SK-N-MC (cell line): ENCODE results near the gene ABCG1.
"Not testable (repeated sequence)": the region's sequence is repeated elsewhere in the genome, so short reads cannot be mapped to it uniquely, and the experiment has no call there.

Source experiments
- DNase-seq: peaks from one replicate; pipeline ENCODE4 v3.0.0-alpha.2; 2011; ENCODE audit warnings: low read depth, low spot score
- H3K27ac ChIP-seq: fragments of 200-600 bp; sonication (generic); 2 replicates; pipeline ENCODE4 v1.5.1; 2016; ENCODE audit warnings: mixed run types
- H3K36me3 ChIP-seq: fragments of 200-600 bp; sonication (generic); 2 replicates; pipeline ENCODE4 v1.6.1; 2017; ENCODE audit warnings: antibody characterized with exemption, low read length, mixed read lengths; ENCODE audit not compliant: insufficient read depth
- H3K4me3 ChIP-seq: fragments of 200-600 bp; sonication (generic); 2 replicates; pipeline ENCODE4 v1.5.1; 2016
- H3K9ac ChIP-seq: fragments of 200-600 bp; sonication (generic); 2 replicates; pipeline ENCODE4 v1.8.0; 2017; ENCODE audit warnings: mixed run types, mixed read lengths; ENCODE audit not compliant: insufficient read length
- H3K9me3 ChIP-seq: fragments of 200-600 bp; sonication (generic); 2 replicates; pipeline ENCODE4 v1.6.1; 2017; ENCODE audit warnings: low read depth, mild to moderate bottlenecking, antibody characterized with exemption, low read length, moderate library complexity, mixed read lengths
- EZH2 ChIP-seq: fragments of 200-600 bp; sonication (generic); IDR thresholded peaks from one replicate; pipeline ENCODE4 v1.6.1; 2017; ENCODE audit warnings: antibody characterized with exemption
- FOXP2 ChIP-seq: optimal IDR thresholded peaks from 2 replicates; pipeline ENCODE3; 2011; ENCODE audit warnings: mild to moderate bottlenecking, moderate library complexity; ENCODE audit not compliant: insufficient read depth; ENCODE audit errors: extremely low read length, control extremely low read depth
- POLR2AphosphoS5 ChIP-seq: IDR thresholded peaks from 2 replicates; pipeline ENCODE4 v1.6.1; 2012; ENCODE audit warnings: mild to moderate bottlenecking, low read depth, low read length, borderline replicate concordance

The ABCG1 gene

DNA sequence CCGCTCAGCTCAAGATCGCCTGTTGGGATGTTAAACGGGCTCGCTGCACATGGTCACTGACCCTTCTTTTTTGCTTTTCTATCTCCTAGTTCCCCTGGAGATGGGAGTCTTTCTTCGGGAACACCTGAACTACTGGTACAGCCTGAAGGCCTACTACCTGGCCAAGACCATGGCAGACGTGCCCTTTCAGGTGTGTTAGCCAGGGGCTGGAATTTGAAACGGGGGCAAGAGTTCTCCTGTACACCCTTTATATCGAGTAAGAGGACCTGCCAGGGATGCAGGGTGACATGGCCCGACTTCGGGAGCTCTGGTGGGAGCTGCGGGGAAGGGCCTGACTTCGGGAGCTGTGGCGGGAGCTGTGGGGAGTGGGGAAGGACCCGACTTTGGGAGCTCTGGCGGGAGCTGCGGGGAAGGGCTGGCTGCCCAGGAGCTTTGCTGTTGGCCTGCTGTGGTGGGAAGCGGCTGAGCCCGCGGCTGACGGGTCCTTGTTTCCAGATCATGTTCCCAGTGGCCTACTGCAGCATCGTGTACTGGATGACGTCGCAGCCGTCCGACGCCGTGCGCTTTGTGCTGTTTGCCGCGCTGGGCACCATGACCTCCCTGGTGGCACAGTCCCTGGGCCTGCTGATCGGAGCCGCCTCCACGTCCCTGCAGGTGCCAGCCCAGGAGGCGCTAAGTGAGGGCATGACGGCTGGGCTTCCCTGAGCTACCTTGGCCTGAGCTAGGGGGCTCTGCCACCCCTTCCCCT is 72.2 kb downstream of the ABCG1 start:
- no peak for TF ChIP-seq FOXP2
- no peak for TF ChIP-seq EZH2
- no peak for TF ChIP-seq POLR2AphosphoS5
- Histone ChIP-seq H3K36me3 (no peaks in the 10 kb centered on the region), H3K27ac (no peak overlapping the region), H3K9ac (no peak overlapping the region), H3K4me3 (no peak overlapping the region), H3K9me3 (no peaks in the 10 kb centered on the region)
- DNase-seq, result no peak

- no peak for DNase-seq
- no peak for TF ChIP-seq EZH2
- no peak for TF ChIP-seq POLR2AphosphoS5
- H3K27ac ChIP-seq, result no peak overlapping the region
- no peaks in the 10 kb centered on the region for H3K9me3 ChIP-seq
- H3K36me3 ChIP-seq, result no peaks in the 10 kb centered on the region
- H3K4me3 ChIP-seq, result no peak overlapping the region
- H3K9ac ChIP-seq, result no peak overlapping the region
These were observed 73.0 kb downstream of the ABCG1 start for GRCh38 chr21:42291751-42292562.

DNA sequence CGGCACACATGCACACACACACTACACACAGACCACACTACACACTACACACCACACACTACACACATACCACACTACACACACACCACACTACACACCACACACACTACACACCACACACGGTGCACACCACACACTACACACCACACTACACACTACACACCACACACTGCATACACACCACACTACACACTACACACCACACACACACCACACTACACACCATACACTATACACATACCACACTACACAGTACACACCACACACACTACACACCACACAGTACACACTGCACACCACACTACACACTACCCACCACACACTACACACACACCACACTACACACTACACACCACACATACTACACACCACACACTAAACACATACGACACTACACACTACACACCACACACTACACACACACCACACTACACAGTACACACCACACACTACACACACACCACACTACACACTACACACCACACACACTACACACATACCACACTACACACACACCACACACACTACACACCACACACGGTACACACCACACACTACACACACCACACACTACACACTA is 73.7 kb downstream of the ABCG1 start:
- H3K36me3 ChIP-seq, H3K9ac ChIP-seq: not testable (repeated sequence)

GRCh38 chr21:42293649-42294272 is 74.8 kb downstream of the ABCG1 start:
- Histone ChIP-seq H3K27ac (no peak overlapping the region), H3K9ac (no peak overlapping the region), H3K36me3 (no peaks in the 10 kb centered on the region), H3K9me3 (no peaks in the 10 kb centered on the region), H3K4me3 (no peak overlapping the region)
- no peak for TF ChIP-seq FOXP2
- no peak for TF ChIP-seq POLR2AphosphoS5
- no peak for TF ChIP-seq EZH2
- DNase-seq, result no peak

More for the DNA sequence above, 73.7 kb downstream of the ABCG1 start:
- H3K27ac ChIP-seq, H3K4me3 ChIP-seq, DNase-seq, H3K9me3 ChIP-seq: not testable (repeated sequence)

- no peak overlapping the region for H3K9ac ChIP-seq
- H3K36me3 ChIP-seq, result no peaks in the 10 kb centered on the region
- H3K27ac ChIP-seq, result no peak overlapping the region
- no peak overlapping the region for H3K4me3 ChIP-seq
- no peak for TF ChIP-seq POLR2AphosphoS5
- TF ChIP-seq EZH2, result no peak
- TF ChIP-seq FOXP2, result no peak
- DNase-seq, result no peak
- H3K9me3 ChIP-seq, result no peaks in the 10 kb centered on the region
These were observed 75.4 kb downstream of the ABCG1 start for GRCh38 chr21:42294273-42294880.

DNA sequence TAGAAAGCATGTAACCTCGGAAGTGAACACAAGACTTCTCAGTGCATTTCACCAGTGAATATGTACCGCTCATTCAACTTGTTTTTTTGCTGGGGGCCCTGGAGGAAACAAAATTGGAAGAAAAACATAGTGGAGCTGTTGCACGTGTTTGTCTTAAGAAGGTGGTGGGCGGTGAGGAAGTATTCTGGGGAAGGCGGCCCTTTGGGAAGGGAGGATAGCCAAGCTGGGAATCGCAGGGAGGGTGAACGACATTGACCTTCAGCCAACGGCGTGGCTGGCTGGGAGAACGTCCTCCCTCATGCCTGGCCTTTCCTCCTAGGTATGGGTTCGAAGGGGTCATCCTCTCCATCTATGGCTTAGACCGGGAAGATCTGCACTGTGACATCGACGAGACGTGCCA is 76.9 kb downstream of the ABCG1 start:
- no peak overlapping the region for H3K9ac ChIP-seq
- no peaks in the 10 kb centered on the region for H3K9me3 ChIP-seq
- no peak overlapping the region for H3K4me3 ChIP-seq
- no peak for DNase-seq
- TF ChIP-seq EZH2 (no peak), POLR2AphosphoS5 (no peak), FOXP2 (no peak)
- H3K27ac ChIP-seq, result no peak overlapping the region
- H3K36me3 ChIP-seq, result no peaks in the 10 kb centered on the region

- no peaks in the 10 kb centered on the region for H3K36me3 ChIP-seq
- no peak for DNase-seq
- no peak overlapping the region for H3K9ac ChIP-seq
- no peaks in the 10 kb centered on the region for H3K9me3 ChIP-seq
- H3K4me3 ChIP-seq, result no peak overlapping the region
- no peak overlapping the region for H3K27ac ChIP-seq
- TF ChIP-seq EZH2 (no peak), FOXP2 (no peak), POLR2AphosphoS5 (no peak)
These were observed 77.6 kb downstream of the ABCG1 start for GRCh38 chr21:42296501-42296900.

- Histone ChIP-seq H3K27ac (no peak overlapping the region), H3K9me3 (no peaks in the 10 kb centered on the region), H3K36me3 (no peaks in the 10 kb centered on the region), H3K9ac (no peak overlapping the region), H3K4me3 (no peak overlapping the region)
- no peak for TF ChIP-seq FOXP2
- TF ChIP-seq POLR2AphosphoS5, result no peak
- DNase-seq, result no peak
These were observed 78.4 kb downstream of the ABCG1 start for GRCh38 chr21:42297377-42297776.
